NAMALWA (cell line): ENCODE data around the gene TDRD5.
A peak's percentile ranks its signal among the peaks of the same experiment; 100 is the strongest.
"Not testable (repeated sequence)": the region's sequence is repeated elsewhere in the genome, so short reads cannot be mapped to it uniquely, and the experiment has no call there.

Experiments
- DNase-seq: peaks from one replicate; pipeline ENCODE4 v3.0.0-alpha.2; 2015; ENCODE audit warnings: low spot score

The TDRD5 gene

GRCh38 chr1:179601093-179601492 is 9.5 kb downstream of the TDRD5 start:
- DNase-seq: no peak

- no peak for DNase-seq
Measured at GRCh38 chr1:179612361-179612760, 20.7 kb downstream of the TDRD5 start.

- DNase-seq: no peak
Measured at GRCh38 chr1:179630719-179631118, 39.1 kb downstream of the TDRD5 start.

- no peak for DNase-seq
Measured at GRCh38 chr1:179632868-179633267, 41.2 kb downstream of the TDRD5 start.

- no peak for DNase-seq
Measured at GRCh38 chr1:179637211-179637860, 45.7 kb downstream of the TDRD5 start.

- DNase-seq: no peak
Measured at GRCh38 chr1:179661018-179661417, 69.4 kb downstream of the TDRD5 start.

GRCh38 chr1:179663810-179664209 is 72.2 kb downstream of the TDRD5 start:
- DNase-seq: no peak

- no peak for DNase-seq
Measured at GRCh38 chr1:179677882-179678281, 86.2 kb downstream of the TDRD5 start.

- DNase-seq: not testable (repeated sequence)
Measured at GRCh38 chr1:179694530-179694929, 102.9 kb downstream of the TDRD5 start.

GRCh38 chr1:179702946-179703539 is 111.4 kb downstream of the TDRD5 start:
- DNase-seq: no peak

GRCh38 chr1:179706339-179706941 is 114.8 kb downstream of the TDRD5 start:
- peak; percentile 83 for DNase-seq

- no peak for DNase-seq
Measured at GRCh38 chr1:179707406-179707805, 115.8 kb downstream of the TDRD5 start.

- DNase-seq: no peak
Measured at GRCh38 chr1:179708434-179709195, 117.0 kb downstream of the TDRD5 start.

- no peak for DNase-seq
Measured at GRCh38 chr1:179709841-179710329, 118.3 kb downstream of the TDRD5 start.

GRCh38 chr1:179714159-179714558 is 122.5 kb downstream of the TDRD5 start:
- no peak for DNase-seq

- DNase-seq: no peak
Measured at GRCh38 chr1:179714623-179715022, 123.0 kb downstream of the TDRD5 start.

GRCh38 chr1:179719272-179719671 is 127.6 kb downstream of the TDRD5 start:
- no peak for DNase-seq

- no peak for DNase-seq
Measured at GRCh38 chr1:179728271-179728670, 136.6 kb downstream of the TDRD5 start.

- no peak for DNase-seq
Measured at GRCh38 chr1:179729881-179730280, 138.2 kb downstream of the TDRD5 start.

- DNase-seq: no peak
Measured at GRCh38 chr1:179731643-179732042, 140.0 kb downstream of the TDRD5 start.
